Measurements from ENCODE around the gene PSMB10. TPM values are rescaled to one million over a fixed set of nuclear protein-coding genes. Genes with fewer than 3 reads are reported as not detected.

Gene PSMB10
- total RNA-seq, 1 experiment from 2014 or later: 26.9 TPM

DNA sequence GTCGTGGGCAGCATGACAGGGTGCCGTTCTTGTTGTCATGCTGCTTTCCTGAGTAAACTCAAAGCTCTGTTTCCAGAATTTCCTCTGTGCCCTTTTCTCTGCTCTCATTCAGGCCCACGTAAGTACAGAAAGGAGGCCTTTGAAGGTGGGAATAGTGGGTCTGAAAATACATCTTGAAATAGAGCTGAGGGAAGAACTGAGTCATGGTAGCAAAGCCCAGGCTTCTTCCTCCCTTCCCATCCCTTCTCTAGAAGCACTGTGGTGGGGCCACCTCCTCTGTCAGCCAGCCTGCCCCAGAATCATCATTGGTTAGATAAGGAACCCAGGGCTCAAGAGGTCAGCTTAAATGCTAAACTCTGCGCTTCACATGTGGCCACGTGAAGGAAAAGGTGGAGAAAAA lies 14.4 kb downstream of the PSMB10 start:
- intact Hi-C loops (cut with micrococcal nuclease; ENCODE audit: unreplicated experiment): no loop called here
- TF ChIP-seq, protein P1, sequence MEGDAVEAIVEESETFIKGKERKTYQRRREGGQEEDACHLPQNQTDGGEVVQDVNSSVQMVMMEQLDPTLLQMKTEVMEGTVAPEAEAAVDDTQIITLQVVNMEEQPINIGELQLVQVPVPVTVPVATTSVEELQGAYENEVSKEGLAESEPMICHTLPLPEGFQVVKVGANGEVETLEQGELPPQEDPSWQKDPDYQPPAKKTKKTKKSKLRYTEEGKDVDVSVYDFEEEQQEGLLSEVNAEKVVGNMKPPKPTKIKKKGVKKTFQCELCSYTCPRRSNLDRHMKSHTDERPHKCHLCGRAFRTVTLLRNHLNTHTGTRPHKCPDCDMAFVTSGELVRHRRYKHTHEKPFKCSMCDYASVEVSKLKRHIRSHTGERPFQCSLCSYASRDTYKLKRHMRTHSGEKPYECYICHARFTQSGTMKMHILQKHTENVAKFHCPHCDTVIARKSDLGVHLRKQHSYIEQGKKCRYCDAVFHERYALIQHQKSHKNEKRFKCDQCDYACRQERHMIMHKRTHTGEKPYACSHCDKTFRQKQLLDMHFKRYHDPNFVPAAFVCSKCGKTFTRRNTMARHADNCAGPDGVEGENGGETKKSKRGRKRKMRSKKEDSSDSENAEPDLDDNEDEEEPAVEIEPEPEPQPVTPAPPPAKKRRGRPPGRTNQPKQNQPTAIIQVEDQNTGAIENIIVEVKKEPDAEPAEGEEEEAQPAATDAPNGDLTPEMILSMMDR (IDR thresholded peaks at IDR 0.05; ENCODE audit: insufficient read depth in 1 of 2, low read depth in 1 of 2, low read length in 1 of 2, severe bottlenecking in 1 of 2, unreplicated experiment in 1 of 2): no peak
- Mint-ChIP-seq H3K4me3 (ENCODE audit: unreplicated experiment) (no peak overlapping the region), H3K36me3 (ENCODE audit: insufficient read depth, unreplicated experiment) (peaks cover 7% of the 10 kb centered on the region), H3K9me3 (ENCODE audit: unreplicated experiment) (no peaks in the 10 kb centered on the region), H3K27ac (ENCODE audit: unreplicated experiment) (no peak overlapping the region), H3K4me1 (ENCODE audit: low read depth, unreplicated experiment) (no peaks in the 10 kb centered on the region), H3K27me3 (ENCODE audit: insufficient read depth, unreplicated experiment) (no peaks in the 10 kb centered on the region)
- Histone ChIP-seq H3K27me3 (replicated peaks; ENCODE audit: control insufficient read depth, insufficient read depth, low read length) (no peaks in the 10 kb centered on the region), H3K4me3 (ENCODE audit: low read depth, low read length) (no peak overlapping the region), H3K4me1 (no peaks in the 10 kb centered on the region), H3K36me3 (ENCODE audit: control insufficient read depth, insufficient read depth, low read length) (peaks cover 6% of the 10 kb centered on the region), H3K9me3 (no peaks in the 10 kb centered on the region)
- ChIA-PET POLR2A (no interaction called here), CTCF (interaction anchor here (0.6 to 1.5 kb wide), 4 partner anchors 19 to 118 kb away, joined by 3 to 4 read pairs (median 4); no protein-coding TSS in a partner anchor)
- BruUV-seq (replicated peaks): no TSS peak
- DNase-seq: no peak

- Mint-ChIP-seq H3K27me3 (ENCODE audit: insufficient read depth, unreplicated experiment) (no peaks in the 10 kb centered on the region), H3K9me3 (ENCODE audit: unreplicated experiment) (no peaks in the 10 kb centered on the region), H3K27ac (ENCODE audit: unreplicated experiment) (no peak overlapping the region), H3K36me3 (ENCODE audit: insufficient read depth, unreplicated experiment) (peaks cover 7% of the 10 kb centered on the region), H3K4me1 (ENCODE audit: low read depth, unreplicated experiment) (peaks cover 7% of the 10 kb centered on the region), H3K4me3 (ENCODE audit: unreplicated experiment) (no peak overlapping the region)
- H3K4me3 ChIP-seq (ENCODE audit: low read depth, low read length): no peak overlapping the region
- no TSS peak for BruUV-seq (replicated peaks)
- CTCF ChIA-PET: interaction anchor here (0.5 to 2.0 kb wide), 4 partner anchors 36 to 406 kb away, joined by 3 to 12 read pairs (median 6); partner anchors contain the start of genes RANBP10 and TSNAXIP1
- TF ChIP-seq, protein P1 (IDR thresholded peaks at IDR 0.05; ENCODE audit: insufficient read depth in 1 of 2, low read depth in 1 of 2, low read length in 1 of 2, severe bottlenecking in 1 of 2, unreplicated experiment in 1 of 2): peak in 1 of 2 experiments; percentile 30
- H3K27me3 ChIP-seq (replicated peaks; ENCODE audit: control insufficient read depth, insufficient read depth, low read length): no peaks in the 10 kb centered on the region
- POLR2A ChIA-PET: interaction anchor here (0.6 kb wide), 1 partner anchor 304 kb away, joined by 9 read pairs; no protein-coding TSS in a partner anchor
- intact Hi-C loops (cut with micrococcal nuclease; ENCODE audit: unreplicated experiment): no loop called here
- H3K9me3 ChIP-seq: no peaks in the 10 kb centered on the region
- DNase-seq: no peak
- H3K4me1 ChIP-seq: no peaks in the 10 kb centered on the region
- peaks cover 6% of the 10 kb centered on the region for H3K36me3 ChIP-seq (ENCODE audit: control insufficient read depth, insufficient read depth, low read length)
Measured at GRCh38 chr16:67919622-67920221, 16.9 kb downstream of the PSMB10 start.

DNA sequence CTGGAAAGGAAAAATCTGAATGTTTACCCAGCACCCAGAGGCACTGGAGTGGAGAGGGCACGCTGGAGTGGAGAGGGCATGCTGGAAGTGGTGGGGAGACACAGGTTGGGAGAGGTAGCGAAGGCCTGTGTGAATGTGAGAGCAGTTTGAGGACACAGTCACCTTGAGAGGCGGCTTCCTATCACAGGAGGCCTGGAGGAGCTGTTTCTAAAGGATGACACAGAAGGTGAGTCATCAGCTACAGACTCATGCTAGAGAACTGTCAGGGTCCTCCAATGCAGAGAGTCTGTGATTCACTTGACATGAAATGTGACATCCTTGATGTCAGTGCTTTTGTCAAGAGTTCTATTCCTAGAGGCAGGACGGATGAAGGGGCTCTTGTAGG lies 18.8 kb downstream of the PSMB10 start:
- TF ChIP-seq, protein P1 (IDR thresholded peaks at IDR 0.05; ENCODE audit: insufficient read depth in 1 of 2, low read depth in 1 of 2, low read length in 1 of 2, severe bottlenecking in 1 of 2, unreplicated experiment in 1 of 2): no peak
- intact Hi-C loops (cut with micrococcal nuclease; ENCODE audit: unreplicated experiment): no loop called here
- Histone ChIP-seq H3K36me3 (ENCODE audit: control insufficient read depth, insufficient read depth, low read length) (peaks cover 4% of the 10 kb centered on the region), H3K4me1 (no peaks in the 10 kb centered on the region), H3K27me3 (replicated peaks; ENCODE audit: control insufficient read depth, insufficient read depth, low read length) (no peaks in the 10 kb centered on the region), H3K4me3 (ENCODE audit: low read depth, low read length) (no peak overlapping the region), H3K9me3 (no peaks in the 10 kb centered on the region)
- Mint-ChIP-seq H3K9me3 (ENCODE audit: unreplicated experiment) (no peaks in the 10 kb centered on the region), H3K27me3 (ENCODE audit: insufficient read depth, unreplicated experiment) (no peaks in the 10 kb centered on the region), H3K27ac (ENCODE audit: unreplicated experiment) (no peak overlapping the region), H3K4me1 (ENCODE audit: low read depth, unreplicated experiment) (peaks cover 7% of the 10 kb centered on the region), H3K4me3 (ENCODE audit: unreplicated experiment) (no peak overlapping the region), H3K36me3 (ENCODE audit: insufficient read depth, unreplicated experiment) (peaks cover 2% of the 10 kb centered on the region)
- ChIA-PET CTCF (interaction anchor here (0.7 to 0.8 kb wide), 2 partner anchors 18 to 33 kb away, joined by 3 read pairs; no protein-coding TSS in a partner anchor), POLR2A (interaction anchor here (0.5 kb wide), 1 partner anchor 101 kb away, joined by 6 read pairs; no protein-coding TSS in a partner anchor)
- BruUV-seq (replicated peaks): no TSS peak
- DNase-seq: no peak

Data from Caco-2 (cell line).